Fibroblast of the aortic adventitia (primary cell): ENCODE measurements around the gene MYH11. TPM values are rescaled to one million over a fixed set of nuclear protein-coding genes. Genes with fewer than 3 reads are reported as not detected.
"Not testable (repeated sequence)": the region's sequence is repeated elsewhere in the genome, so short reads cannot be mapped to it uniquely, and the experiment has no call there.

Source experiments
- DNase-seq: peaks from one replicate; pipeline ENCODE4 v3.0.0-alpha.2; 2010; ENCODE audit warnings: low read depth
- H3K4me3 ChIP-seq: 2 replicates; pipeline ENCODE4 v1.5.1; 2011; ENCODE audit warnings: low read depth, mild to moderate bottlenecking, control low read depth, low read length, moderate library complexity
- total RNA-seq: library from RNA; depleted of rRNA; stranded (reverse); fragments of >200 nt; gene quantifications from 2 replicates; pipeline ENCODE4 v1.2.3, GENCODE V29; 2012; ENCODE audit warnings: low replicate concordance
- TF ChIP-seq, protein P1 (sequence below): IDR thresholded peaks from 2 replicates; pipeline ENCODE4 v1.5.1; 2011; ENCODE audit warnings: mild to moderate bottlenecking, low read length, control low read depth, inconsistent platforms; ENCODE audit not compliant: insufficient read depth

Gene MYH11
- total RNA-seq, 1 donor, result not detected

DNA sequence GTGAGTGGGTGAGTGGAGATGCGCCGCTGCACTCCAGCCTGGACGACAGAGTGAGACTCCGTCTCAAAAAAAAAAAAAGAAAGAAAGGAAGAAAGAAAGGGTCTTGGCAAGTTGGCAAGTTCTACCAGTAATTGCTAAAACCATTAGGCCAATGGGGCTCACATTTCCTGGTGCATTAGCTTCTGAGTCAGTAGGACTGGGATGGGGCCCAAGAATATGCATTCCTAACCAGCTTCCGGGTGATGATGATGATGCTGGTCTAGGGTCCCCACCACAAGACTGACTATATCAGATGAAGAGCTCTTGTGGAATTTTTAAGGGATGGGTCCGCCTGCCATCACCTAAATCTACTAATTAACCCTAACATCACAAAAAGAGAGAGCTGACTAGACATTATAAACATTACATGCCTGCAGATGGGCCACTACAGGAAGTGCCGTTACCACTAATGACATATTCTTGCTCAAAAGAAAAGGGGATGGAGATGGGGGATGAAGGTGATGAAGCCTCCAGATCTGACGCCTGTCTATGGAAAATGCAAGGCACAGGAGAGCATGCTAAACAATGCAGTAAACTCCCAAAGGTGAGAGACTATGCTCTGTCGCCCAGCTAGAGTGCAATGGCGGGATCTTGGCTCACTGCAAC, 13.1 kb downstream of the MYH11 start:
- TF ChIP-seq, protein P1, sequence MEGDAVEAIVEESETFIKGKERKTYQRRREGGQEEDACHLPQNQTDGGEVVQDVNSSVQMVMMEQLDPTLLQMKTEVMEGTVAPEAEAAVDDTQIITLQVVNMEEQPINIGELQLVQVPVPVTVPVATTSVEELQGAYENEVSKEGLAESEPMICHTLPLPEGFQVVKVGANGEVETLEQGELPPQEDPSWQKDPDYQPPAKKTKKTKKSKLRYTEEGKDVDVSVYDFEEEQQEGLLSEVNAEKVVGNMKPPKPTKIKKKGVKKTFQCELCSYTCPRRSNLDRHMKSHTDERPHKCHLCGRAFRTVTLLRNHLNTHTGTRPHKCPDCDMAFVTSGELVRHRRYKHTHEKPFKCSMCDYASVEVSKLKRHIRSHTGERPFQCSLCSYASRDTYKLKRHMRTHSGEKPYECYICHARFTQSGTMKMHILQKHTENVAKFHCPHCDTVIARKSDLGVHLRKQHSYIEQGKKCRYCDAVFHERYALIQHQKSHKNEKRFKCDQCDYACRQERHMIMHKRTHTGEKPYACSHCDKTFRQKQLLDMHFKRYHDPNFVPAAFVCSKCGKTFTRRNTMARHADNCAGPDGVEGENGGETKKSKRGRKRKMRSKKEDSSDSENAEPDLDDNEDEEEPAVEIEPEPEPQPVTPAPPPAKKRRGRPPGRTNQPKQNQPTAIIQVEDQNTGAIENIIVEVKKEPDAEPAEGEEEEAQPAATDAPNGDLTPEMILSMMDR, result no peak
- H3K4me3 ChIP-seq, result no peak overlapping the region
- DNase-seq, result no peak

DNA sequence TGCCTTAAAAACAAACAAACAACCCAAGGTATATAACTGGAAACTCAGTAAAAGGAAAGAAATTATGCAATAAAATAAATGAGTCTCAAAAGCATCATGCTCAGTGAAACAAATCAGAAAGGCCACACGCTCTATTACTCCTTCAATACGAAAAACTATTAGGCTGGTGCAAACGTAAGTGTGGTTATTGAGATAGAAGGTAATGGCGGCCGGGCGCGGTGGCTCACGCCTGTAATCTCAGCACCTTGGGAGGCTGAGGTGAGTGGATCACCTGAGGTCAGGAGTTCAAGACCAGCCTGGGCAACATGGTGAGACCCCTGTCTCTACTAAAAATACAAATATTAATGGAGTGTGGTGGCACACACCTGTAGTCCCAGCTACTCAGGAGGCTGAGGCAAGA, 17.6 kb downstream of the MYH11 start:
- DNase-seq, H3K4me3 ChIP-seq: not testable (repeated sequence)

DNA sequence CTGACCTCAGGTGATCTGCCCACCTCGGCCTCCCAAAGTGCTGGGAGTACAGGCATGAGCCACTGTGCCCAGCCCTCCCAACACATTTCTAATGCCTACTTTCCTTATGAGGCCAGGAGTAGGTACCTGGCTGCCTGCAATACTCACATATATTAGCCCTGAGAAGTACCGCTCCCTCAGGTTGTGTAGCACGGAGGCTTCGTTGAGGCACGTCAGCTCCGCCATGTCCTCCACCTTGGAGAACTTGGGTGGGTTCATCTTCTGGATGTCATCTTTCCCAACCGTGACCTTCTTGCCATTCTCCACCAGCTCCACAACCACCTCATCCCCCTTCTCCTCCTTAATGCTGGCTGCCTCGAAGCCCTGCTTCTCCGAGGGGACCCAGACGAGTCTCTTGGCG, 19.1 kb downstream of the MYH11 start:
- DNase-seq, result no peak
- TF ChIP-seq, protein P1, result no peak

DNA sequence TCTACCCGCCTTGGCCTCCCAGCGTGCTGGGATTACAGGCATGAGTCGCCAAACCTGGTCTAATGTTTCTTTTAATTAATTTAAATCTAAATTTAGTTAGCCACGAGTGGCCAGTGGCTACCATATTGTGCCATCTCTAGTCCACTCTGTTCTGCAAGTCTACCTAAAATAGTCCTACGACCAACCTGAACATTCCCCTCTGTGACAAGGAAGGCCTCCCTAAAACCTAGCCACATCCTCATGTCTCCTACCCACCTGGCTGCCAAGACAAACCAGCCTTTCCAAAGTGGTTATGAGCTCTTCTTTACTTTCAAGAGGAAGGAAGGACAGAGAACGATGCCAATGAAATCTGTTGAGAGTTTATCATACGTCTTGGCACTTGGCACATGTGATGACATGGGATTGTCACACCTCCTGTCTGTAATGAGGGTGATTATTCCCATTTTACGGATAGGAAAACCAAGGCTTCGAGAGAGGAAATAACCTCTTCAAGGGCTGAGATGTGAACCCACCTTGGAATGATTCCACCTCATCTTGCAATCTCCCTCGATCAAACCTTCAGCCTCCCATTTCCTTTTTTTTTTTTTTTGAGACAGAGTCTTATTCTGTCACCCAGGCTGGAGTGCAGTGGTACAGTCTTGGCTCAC, 19.7 kb downstream of the MYH11 start:
- no peak overlapping the region for H3K4me3 ChIP-seq
- TF ChIP-seq, protein P1, result no peak
- DNase-seq, result no peak

More for the DNA sequence above, 19.1 kb downstream of the MYH11 start:
- H3K4me3 ChIP-seq, result no peak overlapping the region

DNA sequence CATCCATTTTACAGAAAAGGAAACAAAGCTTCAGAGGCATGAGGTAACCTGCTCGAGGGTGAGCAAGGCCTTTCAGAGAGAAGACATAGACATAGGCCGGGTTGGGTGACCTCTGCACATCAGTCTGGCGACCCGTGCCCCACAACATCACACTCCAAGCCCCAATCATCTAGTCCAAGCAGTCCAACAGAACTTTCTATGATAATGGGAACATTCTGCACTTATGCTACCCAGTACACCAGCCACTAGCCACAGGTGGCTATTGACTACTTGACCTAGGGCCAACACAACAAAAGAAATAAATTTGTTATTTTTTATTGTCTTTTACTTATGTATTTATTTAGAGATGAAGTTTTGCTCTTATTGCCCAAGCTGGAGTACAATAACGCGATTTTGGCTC, 20.8 kb downstream of the MYH11 start:
- TF ChIP-seq, protein P1, result no peak
- DNase-seq, result no peak
- H3K4me3 ChIP-seq, result no peak overlapping the region

DNA sequence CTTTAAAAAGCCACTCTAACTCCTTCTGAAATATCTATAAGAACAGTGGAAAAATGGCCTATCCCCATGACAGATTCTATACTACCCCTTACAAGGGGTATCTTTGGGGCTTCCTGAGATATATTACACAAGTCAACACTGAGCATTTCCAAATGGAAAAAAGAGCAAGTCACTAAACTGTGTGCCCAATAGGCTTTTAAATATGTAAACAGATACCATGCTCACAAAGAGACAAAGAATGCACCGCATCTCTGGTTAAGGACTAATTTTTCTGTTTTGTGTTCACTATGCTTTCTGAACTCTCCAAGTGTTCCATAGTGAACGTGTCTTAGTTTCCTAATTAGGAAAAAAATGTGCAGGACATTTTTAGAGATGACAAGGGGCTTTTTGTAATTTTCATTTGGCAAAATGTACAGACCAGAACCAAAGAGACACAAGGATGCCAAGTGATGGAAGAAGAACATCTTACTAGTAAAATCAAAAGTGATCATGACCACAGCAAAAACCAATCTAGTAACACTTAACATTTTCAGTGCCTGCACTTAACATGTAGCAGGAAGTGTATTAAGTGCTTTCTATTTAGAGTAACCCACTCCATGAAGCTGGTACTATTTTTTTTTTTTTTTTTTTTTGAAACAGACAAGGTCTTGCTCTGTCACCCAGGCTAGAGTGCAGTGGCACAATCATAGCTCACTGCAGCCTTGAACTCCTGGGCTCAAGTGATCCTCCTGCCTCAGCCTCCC, 21.5 kb downstream of the MYH11 start:
- no peak overlapping the region for H3K4me3 ChIP-seq
- TF ChIP-seq, protein P1, result no peak
- DNase-seq, result no peak

DNA sequence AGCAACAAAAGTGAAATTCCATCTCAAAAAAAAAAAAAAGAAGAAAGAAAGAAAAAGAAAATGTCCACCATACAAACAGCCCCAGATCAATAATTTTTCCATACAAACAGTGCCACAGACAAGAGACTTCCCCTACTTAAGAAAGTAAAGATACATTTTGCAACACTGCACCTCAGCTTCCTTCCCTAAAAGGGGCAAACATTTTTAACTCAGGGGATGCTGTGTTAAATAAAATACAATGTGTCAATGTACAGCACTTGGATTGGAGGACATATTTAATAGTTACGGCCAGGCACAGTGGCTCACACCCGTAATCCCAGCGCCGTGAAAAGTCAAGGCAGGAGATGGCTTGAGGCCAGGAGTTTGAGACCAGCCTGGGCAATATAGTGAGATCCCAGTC, 22.3 kb downstream of the MYH11 start:
- DNase-seq, result no peak
- TF ChIP-seq, protein P1, result no peak
- no peak overlapping the region for H3K4me3 ChIP-seq
